GM12878 (cell line): ENCODE measurements around the gene FOXO3. TPM values are rescaled to one million over a fixed set of nuclear protein-coding genes. Genes with fewer than 3 reads are reported as not detected.

Experiments
- ATAC-seq: fragments of 200-7000 bp; cut with Tn5 transposase; 3 replicates; pipeline ENCODE4 v1.9.1; 2020; ENCODE audit warnings: mild to moderate bottlenecking, moderate library complexity
- BruUV-seq: library from RNA; stranded (reverse); fragments of 400-500 nt; replicated peaks from 2 replicates; lab custom pipeline; 2021; lab: Mats Ljungman, UMichigan
- CTCF ChIA-PET: fragments of 300-600 bp; sonication (Branson Sonifier 250); formaldehyde crosslinking; extraction: SDS; loops from one replicate; lab custom pipeline; 2021; ENCODE audit warnings: inconsistent platforms; lab: Yijun Ruan, JAX
- POLR2A ChIA-PET: fragments of 350-600 bp; formaldehyde crosslinking; extraction: SDS; loops from one replicate; lab custom pipeline; 2021; ENCODE audit warnings: inconsistent platforms; lab: Charles Lee
- RAD21 ChIA-PET: fragments of 300-600 bp; sonication (Branson Sonifier 250); formaldehyde crosslinking; loops from one replicate; lab custom pipeline; 2023; ENCODE audit warnings: antibody characterized with exemption; ENCODE audit not compliant: unreplicated experiment; lab: Charles Lee
- SMC1A ChIA-PET: fragments of 300-600 bp; sonication (Branson Sonifier 250); formaldehyde crosslinking; loops from one replicate; lab custom pipeline; 2023; ENCODE audit not compliant: unreplicated experiment, uncharacterized antibody; lab: Charles Lee
- DNase-seq: peaks from one replicate; pipeline ENCODE4 v3.0.0-alpha.2; 2011; ENCODE audit warnings: low read depth, low spot score
- FAIRE-seq: peaks from 3 replicates; lab custom pipeline; 2011; peaks lifted over from hg19 to GRCh38; lab: Jason Lieb, UNC
- H2AFZ ChIP-seq: 2 replicates; pipeline ENCODE4 v1.6.0; 2011; ENCODE audit warnings: low read depth, low read length, control low read depth; ENCODE audit not compliant: control insufficient read depth
- H3K27ac ChIP-seq: 2 replicates; pipeline ENCODE4 v1.5.1; 2011; ENCODE audit warnings: control low read depth; ENCODE audit not compliant: control insufficient read depth, insufficient read depth
- H3K27me3 ChIP-seq, 2 experiments: replicated peaks in 1 of 2; 2 replicates each; pipeline versions ENCODE4 v1.6.0 to v1.6.1; 2011; ENCODE audit warnings: low read length in 1 of 2; ENCODE audit not compliant: control insufficient read depth in 2 of 2, insufficient read depth in 2 of 2
- H3K36me3 ChIP-seq, 2 experiments: 2 replicates each; pipeline ENCODE4 v1.5.1; 2011; ENCODE audit warnings: low read length in 1 of 2; ENCODE audit not compliant: control insufficient read depth in 2 of 2, insufficient read depth in 2 of 2
- H3K4me1 ChIP-seq: 2 replicates; pipeline ENCODE4 v1.6.1; 2011; ENCODE audit warnings: mild to moderate bottlenecking, low read length, moderate library complexity, mixed read lengths; ENCODE audit not compliant: control insufficient read depth, insufficient read depth
- H3K4me2 ChIP-seq: 2 replicates; pipeline ENCODE4 v1.6.0; 2011; ENCODE audit warnings: control low read depth; ENCODE audit not compliant: control insufficient read depth, insufficient read depth
- H3K4me3 ChIP-seq: fragments of 200-600 bp; sonication (generic); 2 replicates; pipeline ENCODE4 v1.5.1; 2016
- H3K79me2 ChIP-seq: 2 replicates; pipeline ENCODE4 v1.6.0; 2011; ENCODE audit warnings: low read length; ENCODE audit not compliant: control insufficient read depth, insufficient read depth
- H3K9ac ChIP-seq: 2 replicates; pipeline ENCODE4 v1.8.0; 2011; ENCODE audit warnings: low read length, control low read depth, mixed read lengths; ENCODE audit not compliant: control insufficient read depth, insufficient read depth
- H3K9me3 ChIP-seq: replicated peaks from 3 replicates; pipeline ENCODE4 v1.5.1; 2011; ENCODE audit warnings: mild to moderate bottlenecking, low read length; ENCODE audit not compliant: control insufficient read depth, insufficient read depth
- H4K20me1 ChIP-seq: 2 replicates; pipeline ENCODE4 v1.6.0; 2011; ENCODE audit not compliant: control insufficient read depth, insufficient read depth
- ATF7 ChIP-seq: fragments of 450-650 bp; IDR thresholded peaks from 2 replicates; pipeline ENCODE4 v1.6.1; 2016; ENCODE audit warnings: low read depth, mild to moderate bottlenecking
- CBX5 ChIP-seq: sonication (generic); IDR thresholded peaks from 2 replicates; pipeline ENCODE4 v1.6.1; 2016; ENCODE audit warnings: low read depth, moderate library complexity, mild to moderate bottlenecking, inconsistent platforms
- EP300 ChIP-seq, 2 experiments: fragments of 150-350 bp in 1 of 2; IDR thresholded peaks; 2 replicates each; pipeline ENCODE4 v1.6.1; 2011 to 2012; ENCODE audit warnings: low read depth in 2 of 2, low read length in 2 of 2, borderline replicate concordance in 1 of 2, improper control_type of control experiment in 1 of 2, inconsistent platforms in 1 of 2; ENCODE audit not compliant: control insufficient read depth in 1 of 2
- HDAC6 ChIP-seq: fragments of 200-600 bp; sonication (generic); IDR thresholded peaks from one replicate; pipeline ENCODE4 v1.8.0; 2017; ENCODE audit warnings: antibody characterized with exemption; ENCODE audit not compliant: unreplicated experiment
- JUNB ChIP-seq: IDR thresholded peaks from 2 replicates; pipeline ENCODE4 v1.6.1; 2016; ENCODE audit warnings: antibody characterized with exemption, mild to moderate bottlenecking
- MEF2A ChIP-seq: IDR thresholded peaks from 2 replicates; pipeline ENCODE4 v1.6.1; 2011; ENCODE audit warnings: low read depth, mild to moderate bottlenecking, low read length, moderate library complexity; ENCODE audit not compliant: insufficient read depth
- MEF2B ChIP-seq: fragments of 450-650 bp; IDR thresholded peaks from 2 replicates; pipeline ENCODE4 v1.6.1; 2018; ENCODE audit warnings: mild to moderate bottlenecking, moderate library complexity; ENCODE audit not compliant: partially characterized antibody, poor library complexity, severe bottlenecking
- MTA2 ChIP-seq: fragments of 450-650 bp; IDR thresholded peaks from 2 replicates; pipeline ENCODE4 v1.6.1; 2016; ENCODE audit warnings: low read depth, mild to moderate bottlenecking, moderate library complexity
- MTA3 ChIP-seq: IDR thresholded peaks from 2 replicates; pipeline ENCODE4 v1.6.1; 2012; ENCODE audit warnings: low read length, inconsistent platforms, borderline replicate concordance
- MYC ChIP-seq: IDR thresholded peaks from 2 replicates; pipeline ENCODE4 v1.6.1; 2011; ENCODE audit warnings: mild to moderate bottlenecking, low read length, moderate library complexity, inconsistent platforms; ENCODE audit not compliant: insufficient read depth, insufficient replicate concordance, insufficient read length, severe bottlenecking
- NFIC ChIP-seq: IDR thresholded peaks from 2 replicates; pipeline ENCODE4 v1.6.1; 2012; ENCODE audit warnings: low read depth, mild to moderate bottlenecking, inconsistent platforms, low read length, moderate library complexity
- RELA ChIP-seq: fragments of 450-650 bp; IDR thresholded peaks from 2 replicates; pipeline ENCODE4 v1.8.0; 2014; ENCODE audit warnings: borderline replicate concordance; ENCODE audit not compliant: partially characterized antibody
- SP1 ChIP-seq: IDR thresholded peaks from one replicate; pipeline ENCODE4 v1.6.1; 2011; ENCODE audit warnings: low read depth, low read length
- TCF12 ChIP-seq: IDR thresholded peaks from 2 replicates; pipeline ENCODE4 v1.6.1; 2011; ENCODE audit warnings: low read depth, mild to moderate bottlenecking, low read length
- WGBS: methylation state at CpG from one replicate; pipeline ENCODE4 v1.1.6; 2016; ENCODE audit warnings: low lambda C conversion rate; ENCODE audit not compliant: insufficient replicate concordance, insufficient coverage; ENCODE audit errors: missing lambda C conversion rate; 5-methylcytosine and 5-hydroxymethylcytosine counted together
- in situ Hi-C: fragments of 300-500 bp; cut with MboI; formaldehyde crosslinking; loops from 9 replicates; pipeline ENCODE4 v1.14.3; 2018; ENCODE audit warnings: mixed read lengths
- intact Hi-C: fragments of 100-400 bp; cut with micrococcal nuclease; formaldehyde crosslinking; loops from one replicate; pipeline ENCODE4 v1.14.2; 2022; ENCODE audit not compliant: unreplicated experiment
- polyA plus RNA-seq, 11 experiments: library from polyadenylated mRNA; depleted of rRNA in 4 of 11; unstranded in 6 of 11; stranded (reverse) in 5 of 11; fragments of >200 nt; fragmentation: Nextera tagmentation in 4 of 11; fragmentation: Illumina TruSeq in 1 of 11; extraction: Ambion mirVana in 4 of 11; extraction: Trizol in 1 of 11; gene quantifications; 1 replicate in 1 of 11; 2 replicates in 10 of 11; pipeline versions ENCODE4 v1.2.1 to v1.2.3, GENCODE V29; 2011 to 2016; ENCODE audit warnings: inconsistent platforms in 2 of 11, missing spikeins in 2 of 11, low read depth in 1 of 11
- total RNA-seq, 4 experiments: library from RNA; depleted of rRNA in 3 of 4; stranded (reverse); fragments of >200 nt in 3 of 4; fragmentation: Illumina TruSeq in 1 of 4; extraction: Trizol in 1 of 4; gene quantifications; 2 replicates each; pipeline versions ENCODE4 v1.2.1 to v1.2.3, GENCODE V29; 2013 to 2021
- TF ChIP-seq, protein P1 (sequence below): IDR thresholded peaks from 2 replicates; pipeline ENCODE4 v1.6.1; 2012; ENCODE audit warnings: low read depth, low read length, improper control_type of control experiment
- TF ChIP-seq, protein P2 (sequence below): fragments of 450-650 bp; IDR thresholded peaks from 2 replicates; pipeline ENCODE4 v1.6.1; 2017; ENCODE audit warnings: low read depth, mild to moderate bottlenecking, moderate library complexity
- TF ChIP-seq, protein P3 (sequence below): IDR thresholded peaks from 2 replicates; pipeline ENCODE4 v1.6.1; 2012; ENCODE audit warnings: low read depth, low read length, improper control_type of control experiment
- TF ChIP-seq, protein P4 (sequence below): IDR thresholded peaks from 2 replicates; pipeline ENCODE4 v1.6.1; 2012; ENCODE audit warnings: low read length, inconsistent platforms

The FOXO3 gene
- total and polyA plus RNA-seq, 10 of the 15 experiments (the other 5 are each of a cell fraction or from before 2014, with no cell fraction given), result 0.82 to 4.5 (median 1.7) TPM

DNA sequence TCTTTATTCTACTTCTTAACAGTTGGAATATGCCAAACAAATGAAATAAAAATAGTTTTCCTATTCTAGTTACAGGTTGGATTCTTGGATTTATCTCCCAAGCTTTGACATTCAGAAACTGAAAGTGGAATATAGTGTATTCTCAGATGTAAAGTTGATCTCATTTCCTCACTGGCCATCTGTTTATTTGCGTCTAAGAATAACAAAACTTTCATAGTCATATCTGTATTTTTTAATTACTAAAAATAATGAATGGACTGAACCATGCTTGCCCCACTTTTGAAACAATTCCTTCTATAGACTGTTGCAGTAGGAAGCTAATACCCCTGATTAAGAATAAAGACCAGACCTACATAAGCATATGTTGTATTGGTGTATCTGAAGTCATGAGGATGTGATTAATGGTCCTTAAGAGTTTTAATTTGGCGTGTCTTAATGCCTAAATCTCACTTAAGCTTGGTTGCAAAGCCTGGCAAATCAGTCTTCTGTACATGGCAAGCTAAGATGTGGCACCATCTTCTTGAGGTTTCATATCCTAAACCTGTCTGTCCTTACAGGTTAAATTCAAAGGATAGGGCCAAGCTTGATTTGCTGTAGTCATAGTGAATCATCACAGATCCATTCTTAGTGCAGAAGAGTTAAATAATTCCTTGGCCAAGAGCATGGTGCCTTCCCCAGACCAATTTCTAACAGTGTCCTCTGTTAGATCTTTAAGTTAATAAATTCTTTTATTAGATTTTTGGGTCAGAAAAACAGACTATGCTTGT lies 58.9 kb downstream of the FOXO3 start:
- DNase-seq (no peak), FAIRE-seq (no peak), ATAC-seq (peak; percentile 74)
- ChIA-PET POLR2A (no interaction called here), CTCF (interaction anchor here (1.2 to 1.5 kb wide), 3 partner anchors 11 to 15 kb away, joined by 3 to 7 read pairs (median 3); no protein-coding TSS in a partner anchor), RAD21 (interaction anchor here (0.7 kb wide), 1 partner anchor 162 kb away, joined by 3 read pairs; no protein-coding TSS in a partner anchor), SMC1A (interaction anchor here (0.7 to 1.6 kb wide), 5 partner anchors 14 to 255 kb away, joined by 3 to 5 read pairs (median 3); no protein-coding TSS in a partner anchor)
- no peaks in the 10 kb centered on the region for H3K27me3 ChIP-seq
- WGBS, result 18% methylated on average over 2 of the region's 2 CpGs
- TSS peak; percentile 15 for BruUV-seq
- H2AFZ ChIP-seq, result no peak overlapping the region; the same call in 1 of the 2 replicates
- peak overlapping the region; percentile 80 for H3K4me2 ChIP-seq
- H3K27ac ChIP-seq, result peak overlapping the region; percentile 69
- H3K36me3 ChIP-seq, result no peaks in the 10 kb centered on the region; a peak in 1 of 4 replicates
- intact Hi-C loops, result no loop called here
- H3K79me2 ChIP-seq, result peaks cover 23% of the 10 kb centered on the region
- no peaks in the 10 kb centered on the region for H3K9me3 ChIP-seq
- peak overlapping the region; percentile 43; the same call in 1 of the 2 replicates for H3K4me3 ChIP-seq
- in situ Hi-C loops, result no loop called here
- no peak overlapping the region for H3K9ac ChIP-seq
- peaks cover 19% of the 10 kb centered on the region for H3K4me1 ChIP-seq
- H4K20me1 ChIP-seq, result peaks cover 3% of the 10 kb centered on the region; the same call in 1 of the 2 replicates
- TF ChIP-seq ATF7 (0 out of 2 replicates have a peak, but pooled peaks have one; percentile 24), MTA3 (peak; percentile 35; the same call in 1 of the 2 replicates), EP300 (IDR thresholded peaks at IDR 0.05; ENCODE audit: borderline replicate concordance in 1 of 2, control insufficient read depth in 1 of 2, low read depth in 2 of 2, low read length in 2 of 2) (0 out of 4 replicates have a peak, but pooled peaks of 1 of the 2 experiments have one; percentile 31), CBX5 (no peak), RELA (no peak), MTA2 (peak; percentile 64), JUNB (peak; percentile 38; the same call in 1 of the 2 replicates), HDAC6 (no peak), TCF12 (0 out of 2 replicates have a peak, but pooled peaks have one; percentile 45), SP1 (no peak), MEF2B (peak; percentile 49), MYC (no peak), NFIC (peak; percentile 66), MEF2A (peak; percentile 78; the same call in 1 of the 2 replicates)
- TF ChIP-seq, protein P1, sequence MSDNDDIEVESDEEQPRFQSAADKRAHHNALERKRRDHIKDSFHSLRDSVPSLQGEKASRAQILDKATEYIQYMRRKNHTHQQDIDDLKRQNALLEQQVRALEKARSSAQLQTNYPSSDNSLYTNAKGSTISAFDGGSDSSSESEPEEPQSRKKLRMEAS, result no peak
- TF ChIP-seq, protein P2, sequence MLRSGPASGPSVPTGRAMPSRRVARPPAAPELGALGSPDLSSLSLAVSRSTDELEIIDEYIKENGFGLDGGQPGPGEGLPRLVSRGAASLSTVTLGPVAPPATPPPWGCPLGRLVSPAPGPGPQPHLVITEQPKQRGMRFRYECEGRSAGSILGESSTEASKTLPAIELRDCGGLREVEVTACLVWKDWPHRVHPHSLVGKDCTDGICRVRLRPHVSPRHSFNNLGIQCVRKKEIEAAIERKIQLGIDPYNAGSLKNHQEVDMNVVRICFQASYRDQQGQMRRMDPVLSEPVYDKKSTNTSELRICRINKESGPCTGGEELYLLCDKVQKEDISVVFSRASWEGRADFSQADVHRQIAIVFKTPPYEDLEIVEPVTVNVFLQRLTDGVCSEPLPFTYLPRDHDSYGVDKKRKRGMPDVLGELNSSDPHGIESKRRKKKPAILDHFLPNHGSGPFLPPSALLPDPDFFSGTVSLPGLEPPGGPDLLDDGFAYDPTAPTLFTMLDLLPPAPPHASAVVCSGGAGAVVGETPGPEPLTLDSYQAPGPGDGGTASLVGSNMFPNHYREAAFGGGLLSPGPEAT, result 0 out of 2 replicates have a peak, but pooled peaks have one; percentile 9
- TF ChIP-seq, protein P3, sequence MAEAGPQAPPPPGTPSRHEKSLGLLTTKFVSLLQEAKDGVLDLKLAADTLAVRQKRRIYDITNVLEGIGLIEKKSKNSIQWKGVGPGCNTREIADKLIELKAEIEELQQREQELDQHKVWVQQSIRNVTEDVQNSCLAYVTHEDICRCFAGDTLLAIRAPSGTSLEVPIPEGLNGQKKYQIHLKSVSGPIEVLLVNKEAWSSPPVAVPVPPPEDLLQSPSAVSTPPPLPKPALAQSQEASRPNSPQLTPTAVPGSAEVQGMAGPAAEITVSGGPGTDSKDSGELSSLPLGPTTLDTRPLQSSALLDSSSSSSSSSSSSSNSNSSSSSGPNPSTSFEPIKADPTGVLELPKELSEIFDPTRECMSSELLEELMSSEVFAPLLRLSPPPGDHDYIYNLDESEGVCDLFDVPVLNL, result no peak
- TF ChIP-seq, protein P4, sequence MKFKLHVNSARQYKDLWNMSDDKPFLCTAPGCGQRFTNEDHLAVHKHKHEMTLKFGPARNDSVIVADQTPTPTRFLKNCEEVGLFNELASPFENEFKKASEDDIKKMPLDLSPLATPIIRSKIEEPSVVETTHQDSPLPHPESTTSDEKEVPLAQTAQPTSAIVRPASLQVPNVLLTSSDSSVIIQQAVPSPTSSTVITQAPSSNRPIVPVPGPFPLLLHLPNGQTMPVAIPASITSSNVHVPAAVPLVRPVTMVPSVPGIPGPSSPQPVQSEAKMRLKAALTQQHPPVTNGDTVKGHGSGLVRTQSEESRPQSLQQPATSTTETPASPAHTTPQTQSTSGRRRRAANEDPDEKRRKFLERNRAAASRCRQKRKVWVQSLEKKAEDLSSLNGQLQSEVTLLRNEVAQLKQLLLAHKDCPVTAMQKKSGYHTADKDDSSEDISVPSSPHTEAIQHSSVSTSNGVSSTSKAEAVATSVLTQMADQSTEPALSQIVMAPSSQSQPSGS, result peak; percentile 79
